H1 (cell line): ENCODE data around the gene FBXL17. TPM values are rescaled to one million over a fixed set of nuclear protein-coding genes. Genes with fewer than 3 reads are reported as not detected.

ENCODE experiments used
- BACH1 ChIP-seq: IDR thresholded peaks from 2 replicates; pipeline ENCODE4 v1.6.1; 2012; ENCODE audit warnings: low read length, improper control_type of control experiment
- EZH2 ChIP-seq: fragments of 200-600 bp; sonication (generic); IDR thresholded peaks from 2 replicates; pipeline ENCODE4 v1.7.1; 2012; ENCODE audit warnings: low read depth, mild to moderate bottlenecking, moderate library complexity, low read length, inconsistent platforms; ENCODE audit not compliant: severe bottlenecking
- KDM5A ChIP-seq: fragments of 200-600 bp; IDR thresholded peaks from 2 replicates; pipeline ENCODE4 v1.7.1; 2012; ENCODE audit warnings: mild to moderate bottlenecking, low read length, inconsistent platforms, mixed read lengths
- POLR2A ChIP-seq, 2 experiments: IDR thresholded peaks; 1 replicate in 1 of 2; 2 replicates in 1 of 2; pipeline ENCODE4 v1.6.1; 2011; ENCODE audit warnings: low read depth in 2 of 2, low read length in 2 of 2, mild to moderate bottlenecking in 2 of 2; ENCODE audit errors: control extremely low read depth in 1 of 2
- POLR2AphosphoS5 ChIP-seq: IDR thresholded peaks from 2 replicates; pipeline ENCODE4 v1.6.1; 2011; ENCODE audit warnings: low read depth, low read length
- SP2 ChIP-seq: IDR thresholded peaks from 2 replicates; pipeline ENCODE4 v1.6.1; 2012; ENCODE audit warnings: mild to moderate bottlenecking, low read length, inconsistent platforms
- polyA plus RNA-seq, 7 experiments: library from polyadenylated mRNA; depleted of rRNA in 3 of 7; stranded (reverse) in 5 of 7; unstranded in 2 of 7; fragments of >200 nt in 5 of 7; fragments of 200-250 nt in 2 of 7; gene quantifications; 1 replicate in 5 of 7; 2 replicates in 1 of 7; 4 replicates in 1 of 7; pipeline versions ENCODE4 v1.2.1 to v1.2.3, GENCODE V29; 2011 to 2013; ENCODE audit warnings: missing spikeins in 2 of 7, mixed read lengths in 2 of 7
- total RNA-seq: library from RNA; stranded (reverse); fragmentation: NEBNext Ultra II Directional; extraction: Animal tissue kit (Norgen Biotek cat#: 25700); gene quantifications from 2 replicates; pipeline ENCODE4 v1.2.1, GENCODE V29; 2021

Gene FBXL17
- total and polyA plus RNA-seq, 2 of the 8 experiments (the other 6 are each of a cell fraction or from before 2014, with no cell fraction given), result 0.35 to 4.3 TPM

- TF ChIP-seq POLR2AphosphoS5 (no peak), BACH1 (no peak), SP2 (no peak), EZH2 (no peak), KDM5A (no peak), POLR2A (IDR thresholded peaks at IDR 0.05; ENCODE audit: control extremely low read depth in 1 of 2, low read depth in 2 of 2, low read length in 2 of 2) (no peak)
Measured at GRCh38 chr5:108006791-108007190, 375.1 kb downstream of the FBXL17 start (continued).
